Ovary (tissue), 3 donors: ENCODE results near the gene CCDC102A.

Experiments
- EP300 ChIP-seq: sonication (generic); formaldehyde crosslinking; IDR thresholded peaks from one replicate; pipeline ENCODE4 v1.6.1; 2017; ENCODE audit warnings: antibody characterized with exemption
- TF ChIP-seq, protein P1 (sequence below), 3 donors: fragments of 450-650 bp in 2 of 3; fragments of 200-600 bp in 1 of 3; IDR thresholded peaks; one replicate each; pipeline versions ENCODE4 v1.5.1 to v1.8.0; 2016 to 2022; ENCODE audit warnings: antibody characterized with exemption in 3 of 3, mild to moderate bottlenecking in 1 of 3
- donor health status: DM: no; HTN: no; CAD: no.

DNA sequence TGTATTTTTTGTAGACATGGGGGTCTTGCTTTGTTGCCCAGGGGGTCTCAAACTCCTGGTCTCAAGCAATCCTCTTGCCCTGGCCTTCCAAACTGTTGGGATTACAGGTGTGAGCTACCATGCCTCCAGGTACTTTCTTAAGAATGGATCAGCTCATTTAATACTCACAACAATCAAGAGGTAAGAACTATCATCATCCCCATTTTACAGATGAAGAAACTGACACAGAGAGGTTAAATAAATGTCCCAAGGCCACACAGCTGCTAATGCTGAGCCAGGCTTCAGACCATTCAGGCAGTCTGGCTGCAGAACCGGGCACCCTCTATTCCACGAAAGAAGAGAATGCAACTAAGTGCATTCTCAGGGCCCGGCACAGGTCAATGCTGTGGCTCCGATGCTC lies 22.0 kb downstream of the CCDC102A start:
- TF ChIP-seq, protein P1, sequence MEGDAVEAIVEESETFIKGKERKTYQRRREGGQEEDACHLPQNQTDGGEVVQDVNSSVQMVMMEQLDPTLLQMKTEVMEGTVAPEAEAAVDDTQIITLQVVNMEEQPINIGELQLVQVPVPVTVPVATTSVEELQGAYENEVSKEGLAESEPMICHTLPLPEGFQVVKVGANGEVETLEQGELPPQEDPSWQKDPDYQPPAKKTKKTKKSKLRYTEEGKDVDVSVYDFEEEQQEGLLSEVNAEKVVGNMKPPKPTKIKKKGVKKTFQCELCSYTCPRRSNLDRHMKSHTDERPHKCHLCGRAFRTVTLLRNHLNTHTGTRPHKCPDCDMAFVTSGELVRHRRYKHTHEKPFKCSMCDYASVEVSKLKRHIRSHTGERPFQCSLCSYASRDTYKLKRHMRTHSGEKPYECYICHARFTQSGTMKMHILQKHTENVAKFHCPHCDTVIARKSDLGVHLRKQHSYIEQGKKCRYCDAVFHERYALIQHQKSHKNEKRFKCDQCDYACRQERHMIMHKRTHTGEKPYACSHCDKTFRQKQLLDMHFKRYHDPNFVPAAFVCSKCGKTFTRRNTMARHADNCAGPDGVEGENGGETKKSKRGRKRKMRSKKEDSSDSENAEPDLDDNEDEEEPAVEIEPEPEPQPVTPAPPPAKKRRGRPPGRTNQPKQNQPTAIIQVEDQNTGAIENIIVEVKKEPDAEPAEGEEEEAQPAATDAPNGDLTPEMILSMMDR (IDR thresholded peaks at IDR 0.05), result no peak
- no peak for TF ChIP-seq EP300
